GM10847 (cell line): ENCODE measurements around the gene IKZF4.

ENCODE experiments used
- POLR2A ChIP-seq: IDR thresholded peaks from 2 replicates; pipeline ENCODE4 v1.6.1; 2011; ENCODE audit not compliant: insufficient read length; ENCODE audit errors: extremely low read depth

The IKZF4 gene

DNA sequence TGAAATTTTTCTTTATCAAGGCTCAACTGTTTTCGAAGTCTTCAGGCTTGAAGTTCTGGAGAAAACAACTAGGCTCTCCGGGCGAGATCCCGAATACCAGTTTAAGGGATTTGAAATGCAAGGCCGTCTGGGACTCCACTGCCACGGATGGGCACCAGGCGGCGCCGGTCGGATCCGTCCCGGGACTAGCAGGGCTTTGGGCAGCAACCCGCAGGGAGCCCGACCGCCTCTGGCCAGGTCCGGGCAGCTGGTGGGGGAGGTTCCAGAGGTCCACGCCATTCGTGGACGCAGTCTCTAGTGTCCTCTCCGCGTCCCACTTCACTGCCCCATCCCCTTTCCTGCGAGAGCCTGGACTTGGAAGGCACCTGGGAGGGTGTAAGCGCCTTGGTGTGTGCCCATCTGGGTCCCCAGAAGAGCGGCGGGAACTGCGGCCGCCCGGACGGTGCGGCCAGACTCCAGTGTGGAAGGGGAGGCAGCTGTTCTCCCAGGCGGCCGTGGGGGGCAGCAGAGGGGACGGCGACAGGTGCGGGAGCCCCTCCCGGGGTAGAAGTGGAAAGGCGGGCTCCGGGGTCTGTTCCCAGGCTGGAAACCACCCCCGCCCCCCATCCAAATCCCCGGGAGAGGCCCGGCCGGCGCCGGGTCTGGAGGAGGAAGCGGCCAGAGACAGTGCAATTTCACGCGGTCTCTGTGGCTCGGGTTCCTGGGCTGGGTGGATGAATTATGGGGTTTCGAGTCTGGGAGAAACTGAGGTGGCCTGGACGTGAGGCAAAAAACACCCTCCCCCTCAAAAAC is 58.3 kb downstream of the IKZF4 start:
- no peak for TF ChIP-seq POLR2A

DNA sequence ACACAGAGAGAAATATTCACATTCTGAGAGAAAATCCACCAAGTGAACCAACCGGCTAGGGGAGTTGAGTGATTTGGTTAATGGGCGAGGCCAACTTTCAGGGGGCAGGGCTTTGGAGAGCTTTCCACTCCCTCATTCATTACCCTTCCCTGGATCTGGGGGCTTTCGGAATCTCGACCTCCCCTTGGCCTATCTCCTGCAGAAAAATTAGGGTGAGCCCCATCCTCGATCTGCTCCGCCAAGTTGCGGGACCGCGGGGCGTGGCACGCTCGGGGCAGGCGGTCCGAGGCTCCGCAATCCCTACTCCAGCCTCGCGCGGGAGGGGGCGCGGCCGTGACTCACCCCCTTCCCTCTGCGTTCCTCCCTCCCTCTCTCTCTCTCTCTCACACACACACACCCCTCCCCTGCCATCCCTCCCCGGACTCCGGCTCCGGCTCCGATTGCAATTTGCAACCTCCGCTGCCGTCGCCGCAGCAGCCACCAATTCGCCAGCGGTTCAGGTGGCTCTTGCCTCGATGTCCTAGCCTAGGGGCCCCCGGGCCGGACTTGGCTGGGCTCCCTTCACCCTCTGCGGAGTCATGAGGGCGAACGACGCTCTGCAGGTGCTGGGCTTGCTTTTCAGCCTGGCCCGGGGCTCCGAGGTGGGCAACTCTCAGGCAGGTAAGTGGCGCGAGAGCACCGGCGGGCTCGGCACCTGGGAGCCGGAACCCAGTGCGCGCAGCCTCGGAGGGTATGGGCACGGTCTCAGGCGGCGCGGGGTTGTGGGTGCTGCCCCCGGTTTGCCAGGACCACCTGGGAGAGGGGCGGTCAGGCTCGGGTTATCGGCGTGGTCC is 59.1 kb downstream of the IKZF4 start, which contains the start of gene ERBB3:
Gene ERBB3, plus strand, starts transcription at position 443 of the 833 bp plus-strand sequence. Its CDS starts 136 bp downstream, at position 579.
- no peak for TF ChIP-seq POLR2A

DNA sequence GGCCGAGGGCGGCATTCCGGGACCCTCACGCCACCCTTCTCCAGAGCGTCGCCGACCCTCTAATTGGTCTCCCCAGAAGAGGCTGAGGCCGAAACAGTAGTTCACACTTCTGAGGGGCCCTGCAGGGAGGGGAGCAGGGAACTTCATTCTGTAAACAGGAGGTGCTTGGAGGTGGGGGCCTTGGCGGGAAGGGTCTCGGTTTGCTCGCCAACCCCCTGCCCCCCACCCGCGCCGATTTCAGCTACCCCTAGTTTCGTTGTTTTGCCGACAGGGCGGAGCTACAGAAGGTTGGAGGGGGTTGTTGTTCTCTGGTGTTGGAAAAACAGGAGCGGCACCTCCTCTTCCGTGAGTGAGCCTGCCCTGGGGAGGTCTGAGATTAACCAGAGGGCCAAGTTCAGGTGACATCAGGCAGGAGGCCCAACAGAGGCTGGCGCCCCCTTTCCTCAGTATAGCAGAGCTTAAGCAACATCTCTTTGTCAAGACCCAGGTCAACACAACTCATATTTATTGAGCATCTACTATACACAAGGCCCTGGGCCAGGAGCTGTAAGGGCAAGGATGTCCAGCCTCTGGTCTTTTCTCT is 59.8 kb downstream of the IKZF4 start:
- no peak for TF ChIP-seq POLR2A

DNA sequence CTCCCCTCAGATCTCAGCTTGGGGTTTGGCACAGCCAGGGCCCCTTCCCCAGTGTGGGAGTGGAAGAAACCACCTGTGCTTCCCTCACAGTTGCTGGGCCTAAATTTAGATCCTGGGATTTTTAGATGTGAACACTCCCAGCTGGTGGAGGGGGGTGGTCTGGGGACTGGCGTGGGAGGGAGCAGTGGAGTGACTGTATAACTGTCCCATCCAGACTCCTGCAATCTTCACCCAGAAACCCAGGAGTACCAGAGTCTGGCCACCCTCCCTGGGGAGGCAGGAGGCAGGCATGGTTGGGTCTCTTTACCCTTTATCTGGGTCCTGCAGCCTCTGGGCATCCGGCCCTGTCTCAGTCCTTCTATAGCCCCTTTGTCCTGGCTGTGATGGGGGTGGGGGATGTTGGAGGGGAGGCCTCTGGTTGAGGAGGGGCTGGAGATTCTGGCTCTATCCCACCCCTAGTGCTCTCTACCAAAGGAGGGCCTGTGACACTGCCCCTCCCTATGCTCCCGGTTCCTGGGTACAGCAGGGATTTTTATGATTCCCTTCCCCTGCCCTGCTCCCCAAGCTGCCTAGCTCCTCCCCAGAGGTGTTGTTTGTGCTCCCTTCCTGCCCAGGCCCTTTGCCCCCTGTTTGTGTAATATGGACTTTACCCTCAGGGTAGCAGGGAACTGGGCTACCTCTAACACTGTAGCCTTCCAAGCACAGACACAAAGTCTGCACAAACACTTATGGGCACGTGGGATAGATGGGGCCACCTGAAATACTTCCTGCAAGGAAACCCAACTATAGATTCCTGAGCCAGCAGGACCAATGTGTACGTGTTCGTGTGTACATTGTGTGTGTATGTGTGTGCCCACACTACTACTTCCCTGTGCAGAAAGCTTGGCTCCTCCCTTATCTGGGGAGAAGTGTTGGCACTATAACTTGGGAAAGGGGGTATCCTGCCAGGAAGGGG is 60.8 kb downstream of the IKZF4 start:
- TF ChIP-seq POLR2A, result no peak

DNA sequence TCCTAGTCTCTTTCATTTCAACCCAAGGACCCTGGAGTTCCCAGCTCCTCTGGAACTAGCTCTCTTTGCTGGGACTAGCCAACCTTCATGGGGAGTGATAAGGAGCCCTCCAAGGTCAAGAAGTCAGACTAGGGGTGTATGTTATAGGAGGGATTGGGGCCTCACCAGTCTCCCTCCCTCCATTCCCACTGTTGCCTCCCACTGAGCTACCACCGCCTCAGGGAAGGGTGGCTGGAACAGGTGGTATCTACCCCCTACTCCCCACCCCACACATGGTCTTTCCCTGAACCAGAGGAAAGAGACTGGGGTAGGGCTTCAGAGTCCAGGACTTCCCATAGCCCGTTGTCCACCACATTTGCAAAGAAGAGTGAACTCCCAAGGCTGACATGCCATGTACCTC is 61.5 kb downstream of the IKZF4 start:
- no peak for TF ChIP-seq POLR2A

DNA sequence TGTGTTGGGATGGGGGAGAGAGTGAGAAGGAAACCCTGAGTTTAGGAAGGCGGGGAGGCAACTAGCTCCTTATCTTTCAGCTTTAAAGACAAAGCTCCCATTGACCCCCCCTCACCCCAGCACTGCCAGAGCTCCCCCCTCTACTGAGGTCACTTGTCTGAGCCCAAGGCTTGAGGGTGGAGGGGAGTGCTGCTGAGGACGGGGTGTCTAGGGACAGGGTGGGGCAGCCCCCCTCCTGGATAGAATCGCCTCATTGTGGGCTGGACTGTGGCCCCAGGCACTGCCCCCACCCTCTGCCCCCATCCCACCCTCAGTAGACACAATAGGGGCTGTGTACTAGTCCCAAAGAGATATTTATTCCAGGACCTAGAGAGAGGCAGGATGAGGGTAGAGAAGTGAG is 62.1 kb downstream of the IKZF4 start:
- TF ChIP-seq POLR2A, result no peak

DNA sequence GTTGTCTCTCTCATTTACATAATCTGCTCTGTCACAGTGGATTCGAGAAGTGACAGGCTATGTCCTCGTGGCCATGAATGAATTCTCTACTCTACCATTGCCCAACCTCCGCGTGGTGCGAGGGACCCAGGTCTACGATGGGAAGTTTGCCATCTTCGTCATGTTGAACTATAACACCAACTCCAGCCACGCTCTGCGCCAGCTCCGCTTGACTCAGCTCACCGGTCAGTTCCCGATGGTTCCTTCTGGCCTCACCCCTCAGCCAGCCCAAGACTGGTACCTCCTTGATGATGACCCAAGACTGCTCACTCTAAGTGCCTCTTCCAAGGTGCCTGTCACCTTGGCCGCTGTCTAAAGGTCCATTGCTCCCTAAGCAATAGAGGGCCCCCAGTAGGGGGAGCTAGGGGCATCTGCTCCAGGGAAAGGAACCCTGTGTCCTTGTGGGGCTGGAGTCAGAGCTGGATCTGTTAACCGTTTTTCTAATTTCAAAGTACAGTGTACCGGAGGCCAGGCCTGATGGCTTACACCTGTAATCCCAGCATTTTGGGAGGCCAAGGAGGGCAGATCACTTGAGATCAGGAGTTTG is 64.2 kb downstream of the IKZF4 start:
- TF ChIP-seq POLR2A, result no peak

DNA sequence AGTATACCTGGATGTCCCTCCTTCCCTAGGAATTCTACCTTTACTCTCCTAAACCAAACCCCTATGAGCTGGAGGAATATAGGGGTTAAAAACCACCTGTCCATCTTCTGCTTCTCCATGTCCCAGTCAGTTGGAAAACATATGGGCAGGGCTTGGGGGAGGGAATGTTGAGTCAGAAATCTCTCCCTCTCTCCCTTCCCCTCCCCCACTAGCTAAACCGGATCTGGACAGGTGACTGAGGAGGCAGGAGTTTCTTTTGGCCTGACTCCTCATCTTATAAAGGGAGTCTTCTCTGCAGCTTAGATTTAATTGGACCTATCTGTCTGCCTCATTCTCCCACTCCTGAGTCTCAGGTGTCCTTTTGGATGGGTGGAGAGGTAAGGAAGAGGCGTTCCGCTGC is 65.3 kb downstream of the IKZF4 start:
- TF ChIP-seq POLR2A, result no peak

DNA sequence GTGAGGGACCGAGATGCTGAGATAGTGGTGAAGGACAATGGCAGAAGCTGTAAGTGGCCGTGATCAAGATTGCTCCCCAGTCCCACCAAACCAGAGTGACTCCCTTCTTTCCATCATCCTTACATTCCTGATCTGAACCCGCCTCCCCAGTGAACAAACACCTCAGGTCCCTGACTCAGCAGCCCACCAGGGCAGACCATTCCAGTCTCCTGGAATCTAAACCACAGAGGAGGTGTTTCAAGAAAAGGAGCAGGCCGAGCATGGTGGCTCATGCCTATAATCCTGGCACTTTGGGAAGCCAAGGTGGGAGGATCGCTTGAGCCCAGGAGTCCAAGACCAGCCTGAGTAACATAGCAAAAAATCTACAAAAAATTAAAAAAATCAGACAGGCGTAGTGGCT is 65.8 kb downstream of the IKZF4 start:
- no peak for TF ChIP-seq POLR2A

DNA sequence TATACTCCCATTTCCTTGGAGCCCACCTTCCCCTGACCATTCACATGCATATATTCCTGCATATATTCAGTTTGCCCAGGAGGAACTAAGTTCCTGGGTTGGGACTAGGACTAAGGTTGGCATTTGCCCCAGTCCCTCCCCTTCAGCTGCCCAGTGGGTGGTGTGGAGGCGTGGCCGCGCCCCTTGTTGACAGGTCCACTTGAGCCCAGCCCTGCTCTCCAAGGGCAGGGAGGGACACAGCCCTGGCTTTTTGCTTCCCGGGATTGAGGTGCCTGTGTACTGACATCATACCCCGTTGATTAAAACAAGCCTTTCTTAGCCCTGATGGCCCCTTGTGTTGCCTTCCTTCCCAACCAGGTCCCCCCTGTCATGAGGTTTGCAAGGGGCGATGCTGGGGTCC is 66.4 kb downstream of the IKZF4 start:
- no peak for TF ChIP-seq POLR2A
